G401 (cell line): Measurements from ENCODE around the gene INTS11. TPM values are rescaled to one million over a fixed set of nuclear protein-coding genes. Genes with fewer than 3 reads are reported as not detected.

ENCODE experiments used
- DNase-seq: peaks from one replicate; pipeline ENCODE4 v3.0.0-alpha.2; 2015; ENCODE audit warnings: low spot score
- in situ Hi-C: cut with HindIII; loops from 2 replicates; pipeline ENCODE4 v1.10.0; 2016; ENCODE audit warnings: low sequenced_read_pairs, mixed read lengths
- total RNA-seq: library from RNA; depleted of rRNA; stranded (reverse); fragments of >200 nt; shearing (Covaris generic); gene quantifications from 2 replicates; pipeline ENCODE4 v1.2.3, GENCODE V29; 2014

Gene INTS11
- total RNA-seq, 1 experiment from 2014 or later: 107 TPM

DNA sequence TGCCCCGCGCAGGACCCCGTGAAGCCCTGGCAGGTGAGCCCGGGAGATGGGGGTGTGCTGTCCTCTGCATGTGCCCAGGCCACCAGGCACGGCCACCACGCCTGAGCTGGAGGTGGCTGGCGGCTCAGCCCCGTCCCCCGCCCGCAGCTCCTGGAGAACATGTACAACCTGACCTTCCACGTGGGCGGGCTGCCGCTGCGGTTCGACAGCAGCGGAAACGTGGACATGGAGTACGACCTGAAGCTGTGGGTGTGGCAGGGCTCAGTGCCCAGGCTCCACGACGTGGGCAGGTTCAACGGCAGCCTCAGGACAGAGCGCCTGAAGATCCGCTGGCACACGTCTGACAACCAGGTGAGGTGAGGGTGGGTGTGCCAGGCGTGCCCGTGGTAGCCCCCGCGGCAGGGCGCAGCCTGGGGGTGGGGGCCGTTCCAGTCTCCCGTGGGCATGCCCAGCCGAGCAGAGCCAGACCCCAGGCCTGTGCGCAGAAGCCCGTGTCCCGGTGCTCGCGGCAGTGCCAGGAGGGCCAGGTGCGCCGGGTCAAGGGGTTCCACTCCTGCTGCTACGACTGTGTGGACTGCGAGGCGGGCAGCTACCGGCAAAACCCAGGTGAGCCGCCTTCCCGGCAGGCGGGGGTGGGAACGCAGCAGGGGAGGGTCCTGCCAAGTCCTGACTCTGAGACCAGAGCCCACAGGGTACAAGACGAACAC, 8.5 kb upstream of the INTS11 start:
- in situ Hi-C loops: no loop called here
- DNase-seq: no peak

DNA sequence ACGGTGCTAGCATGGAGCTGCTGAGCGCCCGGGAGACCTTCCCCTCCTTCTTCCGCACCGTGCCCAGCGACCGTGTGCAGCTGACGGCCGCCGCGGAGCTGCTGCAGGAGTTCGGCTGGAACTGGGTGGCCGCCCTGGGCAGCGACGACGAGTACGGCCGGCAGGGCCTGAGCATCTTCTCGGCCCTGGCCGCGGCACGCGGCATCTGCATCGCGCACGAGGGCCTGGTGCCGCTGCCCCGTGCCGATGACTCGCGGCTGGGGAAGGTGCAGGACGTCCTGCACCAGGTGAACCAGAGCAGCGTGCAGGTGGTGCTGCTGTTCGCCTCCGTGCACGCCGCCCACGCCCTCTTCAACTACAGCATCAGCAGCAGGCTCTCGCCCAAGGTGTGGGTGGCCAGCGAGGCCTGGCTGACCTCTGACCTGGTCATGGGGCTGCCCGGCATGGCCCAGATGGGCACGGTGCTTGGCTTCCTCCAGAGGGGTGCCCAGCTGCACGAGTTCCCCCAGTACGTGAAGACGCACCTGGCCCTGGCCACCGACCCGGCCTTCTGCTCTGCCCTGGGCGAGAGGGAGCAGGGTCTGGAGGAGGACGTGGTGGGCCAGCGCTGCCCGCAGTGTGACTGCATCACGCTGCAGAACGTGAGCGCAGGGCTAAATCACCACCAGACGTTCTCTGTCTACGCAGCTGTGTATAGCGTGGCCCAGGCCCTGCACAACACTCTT, 7.7 kb upstream of the INTS11 start:
- in situ Hi-C loops: no loop called here

DNA sequence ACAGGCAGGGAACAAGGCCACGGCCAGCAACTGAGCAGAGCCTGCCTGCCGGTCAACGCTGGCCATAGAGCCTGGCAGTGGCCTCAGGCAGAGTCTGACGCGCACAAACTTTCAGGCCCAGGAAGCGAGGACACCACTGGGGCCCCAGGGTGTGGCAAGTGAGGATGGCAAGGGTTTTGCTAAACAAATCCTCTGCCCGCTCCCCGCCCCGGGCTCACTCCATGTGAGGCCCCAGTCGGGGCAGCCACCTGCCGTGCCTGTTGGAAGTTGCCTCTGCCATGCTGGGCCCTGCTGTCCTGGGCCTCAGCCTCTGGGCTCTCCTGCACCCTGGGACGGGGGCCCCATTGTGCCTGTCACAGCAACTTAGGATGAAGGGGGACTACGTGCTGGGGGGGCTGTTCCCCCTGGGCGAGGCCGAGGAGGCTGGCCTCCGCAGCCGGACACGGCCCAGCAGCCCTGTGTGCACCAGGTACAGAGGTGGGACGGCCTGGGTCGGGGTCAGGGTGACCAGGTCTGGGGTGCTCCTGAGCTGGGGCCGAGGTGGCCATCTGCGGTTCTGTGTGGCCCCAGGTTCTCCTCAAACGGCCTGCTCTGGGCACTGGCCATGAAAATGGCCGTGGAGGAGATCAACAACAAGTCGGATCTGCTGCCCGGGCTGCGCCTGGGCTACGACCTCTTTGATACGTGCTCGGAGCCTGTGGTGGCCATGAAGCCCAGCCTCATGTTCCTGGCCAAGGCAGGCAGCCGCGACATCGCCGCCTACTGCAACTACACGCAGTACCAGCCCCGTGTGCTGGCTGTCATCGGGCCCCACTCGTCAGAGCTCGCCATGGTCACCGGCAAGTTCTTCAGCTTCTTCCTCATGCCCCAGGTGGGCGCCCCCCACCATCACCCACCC, 6.9 kb upstream of the INTS11 start, which contains the start of gene TAS1R3:
Gene TAS1R3 (plus strand): TSS at position 213 of the 898 bp plus-strand sequence. CDS start 66 bp downstream, at position 279.
- no peak for DNase-seq
- in situ Hi-C loops: no loop called here

More for the DNA sequence above, 7.7 kb upstream of the INTS11 start:
- no peak for DNase-seq

DNA sequence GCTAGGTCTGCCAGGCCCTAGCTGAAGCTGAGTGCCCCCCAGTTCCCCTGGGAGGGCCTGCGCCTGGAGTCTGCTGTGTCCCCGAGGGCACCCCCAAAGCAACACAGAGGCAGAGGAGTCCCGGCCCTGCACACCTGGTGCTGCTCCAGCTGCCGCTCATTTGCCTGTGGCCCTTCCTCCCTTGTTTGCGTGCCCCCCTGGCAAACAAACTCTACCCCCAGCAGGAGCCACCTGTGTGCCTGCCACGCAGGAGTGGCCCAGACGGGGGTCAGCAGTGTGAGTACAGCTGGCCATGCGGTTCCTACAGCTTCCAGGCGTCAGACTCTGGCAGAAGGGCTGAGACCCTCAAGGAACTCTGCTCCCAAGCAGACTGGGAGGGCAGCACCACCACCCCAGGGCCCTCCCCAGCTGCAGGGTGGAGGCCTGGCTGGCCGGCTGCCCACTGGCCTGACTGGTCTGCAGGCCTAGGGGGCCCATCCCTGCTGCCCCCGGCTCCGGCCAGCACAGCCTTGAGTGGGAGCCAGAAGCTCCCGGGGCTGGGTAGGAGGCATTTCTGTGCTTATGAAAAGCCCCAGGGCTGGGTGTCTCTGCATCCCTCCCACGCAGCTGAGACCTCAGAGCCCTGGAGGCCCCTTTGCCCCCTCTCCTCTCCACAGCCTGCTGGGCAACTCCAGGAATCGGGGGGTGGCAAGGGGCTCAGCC, 6.1 kb upstream of the INTS11 start:
- DNase-seq: no peak
- in situ Hi-C loops: no loop called here

DNA sequence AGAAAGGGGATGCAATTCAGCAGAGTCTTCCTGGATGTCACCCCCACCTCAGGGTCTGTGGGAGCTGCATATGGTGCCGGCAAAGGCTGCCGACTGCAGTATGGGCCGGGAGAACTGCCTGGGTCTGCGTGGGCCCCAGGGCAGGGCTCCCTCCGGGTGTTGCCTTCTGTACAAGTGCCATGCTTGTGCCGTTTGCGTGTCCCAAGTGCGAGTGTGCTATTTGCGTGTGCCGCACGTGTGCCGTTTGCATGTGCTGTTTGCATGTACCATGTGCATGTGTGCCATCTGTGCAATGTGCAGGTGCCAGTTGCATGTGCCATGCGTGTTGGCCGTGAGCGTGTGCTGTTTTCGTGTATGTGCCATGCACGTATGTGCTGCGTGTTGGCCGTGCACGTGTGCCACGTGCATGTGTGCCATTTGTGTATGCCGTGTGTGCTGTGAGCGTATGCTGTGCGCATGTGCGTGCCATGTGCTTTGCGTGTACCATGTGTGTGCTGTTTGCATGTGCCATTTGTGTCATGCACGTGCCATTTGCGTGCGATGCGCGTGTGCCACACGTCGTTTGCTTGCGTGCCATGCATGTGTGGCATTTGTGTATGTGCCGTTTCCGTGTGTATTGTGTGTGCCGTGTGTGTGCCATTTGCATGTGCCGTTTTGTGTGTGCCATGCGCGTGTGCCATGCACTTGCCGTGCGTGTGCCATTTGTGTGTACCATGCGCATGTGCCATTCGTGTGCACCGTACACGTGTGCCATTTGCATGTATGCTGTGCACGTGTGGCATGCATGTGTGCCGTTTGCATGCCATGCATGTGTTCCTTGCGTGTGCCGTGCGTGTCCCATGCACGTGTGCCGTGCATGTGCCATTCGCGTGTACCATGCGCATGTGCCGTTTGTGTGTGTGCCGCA, 5.1 kb upstream of the INTS11 start:
- in situ Hi-C loops: no loop called here
- no peak for DNase-seq

DNA sequence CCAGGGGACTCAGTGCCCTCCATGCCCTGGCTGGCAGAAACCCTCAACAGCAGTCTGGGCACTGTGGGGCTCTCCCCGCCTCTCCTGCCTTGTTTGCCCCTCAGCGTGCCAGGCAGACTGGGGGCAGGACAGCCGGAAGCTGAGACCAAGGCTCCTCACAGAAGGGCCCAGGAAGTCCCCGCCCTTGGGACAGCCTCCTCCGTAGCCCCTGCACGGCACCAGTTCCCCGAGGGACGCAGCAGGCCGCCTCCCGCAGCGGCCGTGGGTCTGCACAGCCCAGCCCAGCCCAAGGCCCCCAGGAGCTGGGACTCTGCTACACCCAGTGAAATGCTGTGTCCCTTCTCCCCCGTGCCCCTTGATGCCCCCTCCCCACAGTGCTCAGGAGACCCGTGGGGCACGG, 3.8 kb upstream of the INTS11 start:
- in situ Hi-C loops: no loop called here
- DNase-seq: no peak

DNA sequence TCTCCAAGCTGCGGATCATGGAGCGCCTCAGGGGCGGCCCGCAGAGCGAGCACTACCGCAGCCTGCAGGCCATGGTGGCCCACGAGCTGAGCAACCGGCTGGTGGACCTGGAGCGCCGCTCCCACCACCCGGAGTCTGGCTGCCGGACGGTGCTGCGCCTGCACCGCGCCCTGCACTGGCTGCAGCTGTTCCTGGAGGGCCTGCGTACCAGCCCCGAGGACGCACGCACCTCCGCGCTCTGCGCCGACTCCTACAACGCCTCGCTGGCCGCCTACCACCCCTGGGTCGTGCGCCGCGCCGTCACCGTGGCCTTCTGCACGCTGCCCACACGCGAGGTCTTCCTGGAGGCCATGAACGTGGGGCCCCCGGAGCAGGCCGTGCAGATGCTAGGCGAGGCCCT, 2.8 kb upstream of the INTS11 start:
- in situ Hi-C loops: no loop called here

DNA sequence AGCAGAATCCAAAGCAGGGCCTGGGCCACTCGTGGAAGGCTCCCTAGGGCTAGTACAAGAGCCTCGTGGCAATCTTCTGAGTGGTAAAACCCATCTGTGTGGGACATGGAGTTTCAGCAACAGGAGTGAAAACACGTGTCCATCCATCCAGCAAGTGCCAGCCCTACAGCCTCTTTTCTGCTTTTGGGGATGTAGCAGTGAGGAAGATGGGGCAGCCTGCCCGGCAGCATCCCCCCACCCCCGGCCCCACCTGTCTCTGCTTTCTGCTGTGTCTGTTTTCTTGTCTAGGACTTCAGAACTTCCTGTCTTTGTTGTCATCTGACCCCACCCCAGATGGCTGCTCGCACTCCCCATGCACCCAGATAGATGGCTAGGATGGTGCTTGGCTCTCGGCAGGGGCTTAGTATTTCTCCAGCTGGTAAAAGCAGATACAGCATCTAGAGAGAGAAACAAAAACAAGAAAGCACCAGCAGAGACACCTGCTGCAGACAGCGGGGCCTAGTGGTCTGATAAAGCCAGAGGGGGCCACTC, 1.7 kb upstream of the INTS11 start:
- in situ Hi-C loops: no loop called here
- no peak for DNase-seq

More for the DNA sequence above, 2.8 kb upstream of the INTS11 start:
- no peak for DNase-seq

DNA sequence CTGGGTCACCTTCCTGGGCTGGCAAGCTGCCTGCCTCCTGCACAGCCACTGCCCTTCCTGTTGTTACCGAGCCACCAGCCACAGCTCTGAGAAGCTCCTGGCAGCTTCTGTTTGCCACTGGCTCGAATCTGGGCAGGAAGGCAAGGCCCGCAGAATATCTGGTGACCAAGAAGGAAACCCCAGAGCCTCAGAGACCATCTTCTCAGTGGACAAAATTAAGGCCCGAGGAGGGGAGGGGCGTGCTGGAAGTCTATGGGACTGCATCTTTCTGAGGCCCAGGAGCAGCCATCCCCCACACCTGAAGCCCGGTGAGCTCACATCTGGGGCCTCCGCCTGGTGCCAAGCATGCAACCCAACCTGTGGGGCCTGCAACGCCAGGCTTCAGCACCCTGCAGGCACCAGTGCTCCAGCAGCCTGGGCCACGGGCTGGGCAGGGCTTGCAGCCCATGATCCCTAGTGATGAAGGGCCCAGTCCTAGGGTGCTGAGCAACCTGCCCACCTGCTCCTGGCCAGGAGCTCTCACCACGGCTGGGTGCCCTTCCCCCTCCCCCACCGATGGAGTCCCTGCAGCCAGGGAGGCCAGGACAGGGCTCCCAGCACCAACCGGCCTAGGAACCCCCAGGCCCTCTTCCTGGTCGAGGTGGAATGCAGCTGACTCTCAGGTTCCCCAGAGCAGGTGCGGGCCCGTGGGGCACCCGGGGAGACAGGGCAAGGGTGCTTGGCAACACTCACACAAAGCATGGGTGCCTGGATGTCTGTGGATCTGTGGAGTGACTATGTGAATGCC, 1.0 kb upstream of the INTS11 start:
- in situ Hi-C loops: no loop called here
- DNase-seq: no peak

DNA sequence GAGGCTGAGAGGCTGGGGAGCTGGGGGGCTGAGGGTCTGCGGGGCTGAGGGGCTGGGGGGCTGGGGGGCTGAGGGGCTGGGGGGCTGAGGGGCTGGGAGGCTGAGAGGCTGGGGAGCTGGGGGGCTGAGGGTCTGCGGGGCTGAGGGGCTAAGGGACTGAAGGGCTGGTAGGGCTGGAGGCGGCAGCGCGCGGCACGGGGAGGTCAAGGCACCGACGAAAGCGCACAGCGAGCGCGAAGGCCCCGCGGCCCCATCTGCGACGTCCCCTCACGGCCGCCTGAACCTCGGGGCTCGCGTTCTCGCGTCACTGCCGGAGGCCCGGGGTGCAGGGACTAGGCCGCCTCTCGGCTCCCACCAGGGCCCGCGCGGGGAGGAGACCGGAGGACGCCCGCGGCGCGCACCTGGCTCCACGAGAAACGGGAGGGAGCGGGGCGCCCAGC, 356 bp downstream of the INTS11 start:
- no peak for DNase-seq
- in situ Hi-C loops: no loop called here

DNA sequence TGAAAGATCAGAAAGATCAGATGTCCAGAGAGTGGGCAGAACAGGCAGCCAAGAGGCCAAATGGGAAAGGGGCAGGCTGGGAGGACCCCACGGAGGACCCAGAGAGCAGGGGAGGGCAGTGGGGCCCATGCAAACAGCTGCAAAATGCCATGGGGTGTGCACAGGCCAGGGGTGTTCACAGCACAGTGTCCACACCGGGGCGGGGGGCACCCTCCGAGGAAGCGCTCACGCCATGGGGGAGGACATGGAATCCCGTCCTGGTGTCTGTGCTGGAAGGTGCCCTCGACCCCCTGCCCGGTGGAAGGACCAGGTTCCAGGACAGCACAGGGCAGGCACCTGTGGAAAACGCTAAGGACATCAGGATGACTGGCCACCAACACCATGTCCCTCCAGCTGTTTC, 1.5 kb downstream of the INTS11 start:
- DNase-seq: no peak
- in situ Hi-C loops: no loop called here

DNA sequence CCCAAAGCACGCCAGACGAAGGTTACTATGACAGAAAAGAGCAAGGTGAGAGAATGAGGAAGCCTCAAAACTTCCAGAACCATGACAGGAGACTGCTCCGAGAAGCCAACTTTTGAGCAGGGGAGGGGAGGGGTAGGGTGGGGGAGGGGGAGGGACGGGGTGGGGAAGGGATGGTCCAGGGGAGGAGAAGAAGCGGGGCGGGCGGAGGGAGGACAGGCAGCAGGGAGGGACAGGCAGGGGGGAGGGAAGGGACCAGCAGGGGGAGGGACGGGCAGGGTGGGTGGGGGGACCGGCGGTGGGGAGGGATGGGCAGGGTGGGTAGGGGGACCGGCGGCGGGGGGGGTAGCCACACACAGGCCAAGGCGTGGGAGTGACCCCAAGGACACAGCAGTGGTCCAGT, 2.0 kb downstream of the INTS11 start:
- DNase-seq: no peak
- in situ Hi-C loops: no loop called here

DNA sequence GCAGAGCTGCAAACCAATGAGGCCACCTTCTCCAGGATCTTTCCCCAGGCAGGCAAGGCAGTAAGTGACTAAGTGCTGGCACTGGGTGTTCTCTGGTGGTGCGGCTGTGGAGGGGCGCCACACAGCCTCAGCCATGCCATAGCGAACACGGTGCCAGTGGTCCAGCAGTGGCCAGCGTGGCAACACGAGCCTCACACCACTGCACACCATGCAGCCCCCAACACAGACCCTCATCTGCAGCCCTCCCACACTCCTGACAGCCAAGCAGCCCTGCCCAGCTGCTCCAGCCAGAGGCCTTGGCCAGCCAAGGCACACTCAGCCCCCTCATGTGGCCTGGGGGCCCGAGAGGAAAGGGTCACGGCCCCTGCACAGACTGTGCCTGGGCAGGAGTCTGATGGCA, 3.0 kb downstream of the INTS11 start:
- no peak for DNase-seq

DNA sequence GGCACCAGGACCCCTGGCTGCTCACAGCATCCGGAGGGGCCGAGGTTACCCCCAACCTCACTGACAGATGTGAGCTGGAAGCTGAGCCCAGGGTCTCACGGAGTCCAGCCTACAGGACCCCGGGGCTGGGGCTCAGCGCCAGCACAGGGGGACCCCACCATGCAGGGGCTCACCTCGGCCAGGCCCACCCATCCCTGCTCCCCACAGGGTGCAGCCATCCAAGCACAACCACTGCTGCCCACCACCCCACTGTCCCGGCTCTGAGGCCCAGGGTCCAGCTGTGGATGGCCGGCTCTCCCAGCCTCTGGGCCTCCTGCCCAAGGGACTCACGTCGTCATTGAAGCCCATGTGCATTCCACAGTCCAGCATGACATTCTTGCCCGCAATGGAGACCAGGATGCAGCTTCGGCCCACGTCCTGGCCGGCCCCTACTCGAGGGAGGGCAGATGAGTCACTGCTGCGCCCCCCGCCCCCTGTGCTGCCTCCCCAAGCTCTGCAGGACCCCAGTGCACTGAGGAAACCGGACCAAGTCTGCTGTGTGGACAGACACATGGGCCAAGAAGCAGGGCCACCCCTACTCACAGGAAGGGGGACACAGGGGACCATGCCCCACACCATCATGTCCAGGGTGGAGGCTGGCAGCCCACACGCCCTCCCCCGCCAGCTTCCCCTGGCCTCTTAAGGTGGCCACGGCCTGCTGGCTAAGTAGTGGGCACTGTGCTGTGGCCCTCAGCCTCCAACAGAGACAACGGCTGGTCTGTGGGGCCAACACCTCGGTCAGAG, 3.6 kb downstream of the INTS11 start:
- in situ Hi-C loops: no loop called here
- DNase-seq: no peak

More for the DNA sequence above, 3.0 kb downstream of the INTS11 start:
- in situ Hi-C loops: no loop called here

DNA sequence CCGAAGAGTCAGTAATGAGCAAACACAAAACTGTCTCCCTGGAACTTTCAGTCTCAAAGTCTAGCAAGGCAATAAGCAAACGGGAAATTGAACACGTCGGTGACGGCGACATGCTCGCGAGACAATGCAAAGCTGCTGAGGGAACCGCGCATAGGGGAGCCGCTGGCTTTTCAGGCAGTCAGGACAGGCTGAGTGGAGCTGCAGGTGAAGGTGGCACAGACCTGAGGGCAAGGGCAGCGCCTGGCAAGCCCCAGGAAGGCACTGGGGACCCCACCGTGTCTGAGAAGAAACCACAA, 4.9 kb downstream of the INTS11 start:
- DNase-seq: no peak
- in situ Hi-C loops: no loop called here

DNA sequence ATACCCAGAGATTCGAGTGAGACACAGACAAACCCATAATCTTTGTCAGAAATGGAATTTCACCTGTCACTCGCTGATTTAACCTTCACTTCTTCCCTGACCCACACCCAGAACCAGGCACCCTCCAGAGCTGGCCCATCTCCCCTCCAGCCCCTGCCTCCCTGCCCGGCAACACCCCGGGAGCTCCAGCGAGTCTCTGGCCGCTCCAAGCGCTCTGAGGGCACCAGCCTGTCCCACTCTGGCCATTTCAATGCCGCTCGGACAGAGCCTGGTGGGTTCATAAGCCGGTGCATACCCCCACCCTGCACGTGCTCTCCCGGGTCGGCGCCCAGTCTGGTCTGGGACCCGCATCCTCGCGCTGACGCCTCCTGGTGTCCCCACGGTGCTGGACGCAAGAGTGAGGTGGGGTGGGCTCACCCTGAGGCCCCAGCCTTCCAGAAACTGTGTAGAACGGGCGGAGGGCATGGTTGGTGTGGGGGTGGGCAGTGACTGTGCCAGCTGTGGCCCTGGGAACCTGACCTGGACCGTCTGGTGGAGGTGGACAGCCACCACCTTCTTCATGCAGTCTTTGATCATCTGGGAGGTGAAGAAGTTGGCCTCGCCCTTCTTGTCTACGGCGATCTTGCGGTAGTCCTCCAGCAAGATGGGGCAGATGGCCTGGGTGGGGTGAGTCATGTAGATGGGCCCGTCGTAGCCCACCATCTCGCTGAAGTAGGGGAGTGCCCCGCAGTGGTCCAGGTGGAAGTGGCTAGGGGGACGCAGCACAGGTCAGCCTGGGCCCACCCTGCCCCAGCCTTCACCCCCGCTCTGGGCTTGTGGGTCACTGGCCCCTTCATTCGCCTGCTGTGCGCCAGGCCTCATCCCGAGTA, 5.4 kb downstream of the INTS11 start:
- in situ Hi-C loops: no loop called here

More for the DNA sequence above, 5.4 kb downstream of the INTS11 start:
- no peak for DNase-seq
